ENCODE measurements around the gene COX17. TPM values are rescaled to one million over a fixed set of nuclear protein-coding genes. Genes with fewer than 3 reads are reported as not detected.

Gene COX17
- total RNA-seq, 1 experiment from 2014 or later, result 51.3 TPM

DNA sequence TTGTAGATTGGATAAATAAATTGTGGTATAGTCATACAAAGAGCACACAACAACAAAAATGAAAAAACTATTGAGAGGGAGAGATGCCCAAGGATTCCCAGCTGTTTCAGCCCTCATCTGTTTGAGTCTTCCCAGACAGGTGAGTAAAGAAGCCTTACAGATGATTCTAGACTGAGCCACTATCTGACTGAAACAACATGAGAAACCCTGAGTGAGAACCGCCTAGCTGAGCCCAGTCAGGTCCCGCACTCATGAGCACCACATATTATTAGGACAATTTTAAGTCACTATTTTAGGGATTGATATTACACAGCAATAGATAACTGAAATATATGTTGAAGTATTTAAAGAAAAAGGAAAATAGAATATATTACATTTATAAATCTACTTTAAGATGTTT, 35.8 kb downstream of the COX17 start:
- Mint-ChIP-seq H3K36me3 (ENCODE audit: insufficient read depth, unreplicated experiment) (no peaks in the 10 kb centered on the region), H3K4me1 (ENCODE audit: low read depth, unreplicated experiment) (no peaks in the 10 kb centered on the region), H3K4me3 (ENCODE audit: low read depth, unreplicated experiment) (no peak overlapping the region), H3K27ac (ENCODE audit: unreplicated experiment) (no peak overlapping the region), H3K27me3 (ENCODE audit: unreplicated experiment) (no peaks in the 10 kb centered on the region), H3K9me3 (ENCODE audit: low read depth, unreplicated experiment) (no peaks in the 10 kb centered on the region)
- no TSS peak for BruUV-seq (replicated peaks)
- TF ChIP-seq, protein P1, sequence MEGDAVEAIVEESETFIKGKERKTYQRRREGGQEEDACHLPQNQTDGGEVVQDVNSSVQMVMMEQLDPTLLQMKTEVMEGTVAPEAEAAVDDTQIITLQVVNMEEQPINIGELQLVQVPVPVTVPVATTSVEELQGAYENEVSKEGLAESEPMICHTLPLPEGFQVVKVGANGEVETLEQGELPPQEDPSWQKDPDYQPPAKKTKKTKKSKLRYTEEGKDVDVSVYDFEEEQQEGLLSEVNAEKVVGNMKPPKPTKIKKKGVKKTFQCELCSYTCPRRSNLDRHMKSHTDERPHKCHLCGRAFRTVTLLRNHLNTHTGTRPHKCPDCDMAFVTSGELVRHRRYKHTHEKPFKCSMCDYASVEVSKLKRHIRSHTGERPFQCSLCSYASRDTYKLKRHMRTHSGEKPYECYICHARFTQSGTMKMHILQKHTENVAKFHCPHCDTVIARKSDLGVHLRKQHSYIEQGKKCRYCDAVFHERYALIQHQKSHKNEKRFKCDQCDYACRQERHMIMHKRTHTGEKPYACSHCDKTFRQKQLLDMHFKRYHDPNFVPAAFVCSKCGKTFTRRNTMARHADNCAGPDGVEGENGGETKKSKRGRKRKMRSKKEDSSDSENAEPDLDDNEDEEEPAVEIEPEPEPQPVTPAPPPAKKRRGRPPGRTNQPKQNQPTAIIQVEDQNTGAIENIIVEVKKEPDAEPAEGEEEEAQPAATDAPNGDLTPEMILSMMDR (IDR thresholded peaks at IDR 0.05; ENCODE audit: unreplicated experiment), result no peak
- CTCF ChIA-PET, result interaction anchor here (0.7 kb wide), 1 partner anchor 90 kb away, joined by 4 read pairs; no protein-coding TSS in a partner anchor
- DNase-seq, result no peak
- intact Hi-C loops (cut with micrococcal nuclease; ENCODE audit: unreplicated experiment), result no loop called here

- TF ChIP-seq, protein P1 (IDR thresholded peaks at IDR 0.05; ENCODE audit: unreplicated experiment), result no peak
- CTCF ChIA-PET, result no interaction called here
- Mint-ChIP-seq H3K4me1 (ENCODE audit: low read depth, unreplicated experiment) (no peaks in the 10 kb centered on the region), H3K9me3 (ENCODE audit: low read depth, unreplicated experiment) (no peaks in the 10 kb centered on the region), H3K4me3 (ENCODE audit: low read depth, unreplicated experiment) (no peak overlapping the region), H3K36me3 (ENCODE audit: insufficient read depth, unreplicated experiment) (no peaks in the 10 kb centered on the region), H3K27me3 (ENCODE audit: unreplicated experiment) (no peaks in the 10 kb centered on the region), H3K27ac (ENCODE audit: unreplicated experiment) (no peak overlapping the region)
- DNase-seq, result no peak
- intact Hi-C loops (cut with micrococcal nuclease; ENCODE audit: unreplicated experiment), result no loop called here
- no TSS peak for BruUV-seq (replicated peaks)
Measured at GRCh38 chr3:119639494-119640350, 37.5 kb downstream of the COX17 start.

GRCh38 chr3:119637679-119638477, 39.3 kb downstream of the COX17 start:
- TF ChIP-seq, protein P1 (IDR thresholded peaks at IDR 0.05; ENCODE audit: unreplicated experiment), result no peak
- CTCF ChIA-PET, result no interaction called here
- H3K27me3 Mint-ChIP-seq (ENCODE audit: unreplicated experiment), result no peaks in the 10 kb centered on the region
- BruUV-seq (replicated peaks), result no TSS peak
- H3K27ac Mint-ChIP-seq (ENCODE audit: unreplicated experiment), result no peak overlapping the region
- H3K9me3 Mint-ChIP-seq (ENCODE audit: low read depth, unreplicated experiment), result no peaks in the 10 kb centered on the region
- DNase-seq, result no peak
- intact Hi-C loops (cut with micrococcal nuclease; ENCODE audit: unreplicated experiment), result no loop called here
- H3K4me1 Mint-ChIP-seq (ENCODE audit: low read depth, unreplicated experiment), result no peaks in the 10 kb centered on the region
- H3K36me3 Mint-ChIP-seq (ENCODE audit: insufficient read depth, unreplicated experiment), result no peaks in the 10 kb centered on the region
- H3K4me3 Mint-ChIP-seq (ENCODE audit: low read depth, unreplicated experiment), result no peak overlapping the region

- no peaks in the 10 kb centered on the region for H3K4me1 Mint-ChIP-seq (ENCODE audit: low read depth, unreplicated experiment)
- no TSS peak for BruUV-seq (replicated peaks)
- no peak overlapping the region for H3K4me3 Mint-ChIP-seq (ENCODE audit: low read depth, unreplicated experiment)
- CTCF ChIA-PET, result no interaction called here
- no peaks in the 10 kb centered on the region for H3K27me3 Mint-ChIP-seq (ENCODE audit: unreplicated experiment)
- no peak for DNase-seq
- TF ChIP-seq, protein P1 (IDR thresholded peaks at IDR 0.05; ENCODE audit: unreplicated experiment), result no peak
- H3K36me3 Mint-ChIP-seq (ENCODE audit: insufficient read depth, unreplicated experiment), result no peaks in the 10 kb centered on the region
- H3K27ac Mint-ChIP-seq (ENCODE audit: unreplicated experiment), result no peak overlapping the region
- H3K9me3 Mint-ChIP-seq (ENCODE audit: low read depth, unreplicated experiment), result no peaks in the 10 kb centered on the region
- intact Hi-C loops (cut with micrococcal nuclease; ENCODE audit: unreplicated experiment), result no loop called here
Measured at GRCh38 chr3:119636891-119637611, 40.2 kb downstream of the COX17 start.

Data from Calu3 (cell line).